Measurements from ENCODE around the gene GALNT10.

- TF ChIP-seq SIN3A (IDR thresholded peaks at IDR 0.05; ENCODE audit: borderline replicate concordance, low read depth, low read length) (no peak), CTCF (IDR thresholded peaks at IDR 0.05) (no peak), RAD21 (IDR thresholded peaks at IDR 0.05; ENCODE audit: low read length) (no peak)
Observed at GRCh38 chr5:154309805-154310204, 119.3 kb downstream of the GALNT10 start.
